T-helper 22 cell (primary cell): ENCODE measurements around the gene SLC8A1.
"Not testable (repeated sequence)": the region's sequence is repeated elsewhere in the genome, so short reads cannot be mapped to it uniquely, and the experiment has no call there.

Experiments used
- DNase-seq: peaks from one replicate; pipeline ENCODE4 v3.0.0-alpha.2; 2020; ENCODE audit warnings: low read depth

SLC8A1 gene

DNA sequence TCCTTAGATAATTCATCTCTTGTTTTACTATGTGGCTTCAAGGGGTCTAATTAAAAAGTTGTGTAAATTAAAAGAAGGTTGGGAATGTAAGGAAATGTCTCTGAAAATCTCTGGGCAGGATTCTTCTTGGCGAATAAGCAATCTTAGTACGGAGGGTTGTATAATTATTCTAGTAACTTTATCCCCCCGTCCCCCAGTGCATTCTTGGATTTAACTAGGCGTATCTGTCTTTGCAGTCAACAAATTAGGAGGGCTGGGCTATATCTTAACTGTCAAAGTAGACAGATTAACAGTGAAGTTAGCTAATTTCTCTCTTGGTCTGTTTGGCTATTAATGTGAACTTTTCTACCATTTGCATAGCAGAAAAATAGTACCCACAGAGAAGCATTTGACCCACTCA, 343.0 kb downstream of the SLC8A1 start:
- no peak for DNase-seq

DNA sequence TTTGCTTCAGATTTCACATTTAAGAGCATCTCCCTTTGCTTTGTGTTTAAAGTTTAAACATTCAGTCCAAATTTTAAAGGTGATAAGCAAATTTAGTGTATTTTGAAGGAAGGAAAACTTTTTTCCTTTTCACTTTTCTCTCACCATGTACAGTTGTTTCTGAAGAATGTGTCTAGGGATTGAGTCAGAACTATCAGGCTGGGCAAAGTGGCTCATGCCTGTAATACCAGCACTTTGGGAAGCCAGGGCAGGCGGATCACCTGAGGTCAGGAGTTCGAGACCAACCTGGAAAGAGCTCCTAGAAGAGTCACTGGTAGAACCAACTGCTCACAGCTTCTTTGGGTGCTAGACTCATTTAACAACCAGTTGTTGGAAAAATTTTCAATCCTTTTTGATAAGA, 345.8 kb downstream of the SLC8A1 start:
- no peak for DNase-seq

GRCh38 chr2:40105593-40105992, 346.3 kb downstream of the SLC8A1 start:
- no peak for DNase-seq

- DNase-seq, result no peak
Measured at GRCh38 chr2:40103590-40103989, 348.3 kb downstream of the SLC8A1 start.

GRCh38 chr2:40103163-40103562, 348.7 kb downstream of the SLC8A1 start:
- DNase-seq, result no peak

- no peak for DNase-seq
Measured at GRCh38 chr2:40102447-40102846, 349.4 kb downstream of the SLC8A1 start.

DNA sequence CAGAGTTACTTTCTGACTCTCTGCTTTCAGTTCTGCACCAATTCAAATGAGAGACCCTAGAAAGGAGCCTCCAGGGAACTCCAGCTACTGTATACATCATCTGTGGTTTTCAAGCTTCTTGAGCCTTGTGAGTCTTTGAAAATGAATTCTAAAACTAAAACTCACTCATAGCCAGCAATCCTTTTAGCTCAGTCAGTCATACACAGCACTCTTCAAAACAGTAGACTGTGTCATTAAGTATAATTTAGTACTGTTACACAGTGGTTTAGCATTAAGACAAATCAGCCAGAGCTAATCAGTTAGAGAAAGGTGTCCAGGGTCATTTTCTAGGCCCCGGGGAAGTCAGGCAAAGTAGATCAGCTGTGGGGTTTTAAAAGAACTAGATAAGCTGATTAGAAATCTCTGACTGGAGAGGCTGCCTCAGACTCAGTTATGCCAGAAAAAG, 350.7 kb downstream of the SLC8A1 start:
- no peak for DNase-seq

- DNase-seq, result no peak
Measured at GRCh38 chr2:40100676-40101075, 351.2 kb downstream of the SLC8A1 start.

DNA sequence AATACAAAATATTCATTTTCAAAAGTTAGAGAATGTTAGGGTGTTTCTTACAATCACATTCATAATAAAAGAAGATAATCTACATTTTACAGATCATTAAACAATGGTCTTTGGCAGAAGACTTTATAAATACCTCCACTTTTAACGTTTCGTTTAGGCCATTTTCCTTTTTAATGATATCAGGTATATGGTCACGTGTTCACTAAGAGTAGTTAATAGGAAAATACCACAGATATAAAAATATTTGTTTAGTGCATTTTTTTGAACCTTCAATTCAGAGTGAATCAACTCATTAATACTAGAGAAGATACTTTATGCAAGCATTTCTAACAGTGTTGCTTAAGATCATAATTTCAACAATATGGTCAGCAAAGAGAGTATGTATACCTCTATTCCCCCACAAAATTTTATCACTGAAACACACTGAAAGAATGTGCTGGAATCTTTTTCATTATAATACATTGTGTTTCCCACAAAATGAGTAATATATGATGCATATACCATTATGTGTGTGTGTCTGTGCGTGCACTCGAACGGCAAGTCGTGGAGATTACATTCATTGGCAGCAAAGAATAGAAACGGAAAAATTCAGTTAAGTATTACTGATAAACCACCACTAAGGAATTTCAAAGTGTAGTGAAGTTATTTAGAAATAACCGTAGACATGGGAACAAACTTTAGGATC, 353.0 kb downstream of the SLC8A1 start:
- no peak for DNase-seq

DNA sequence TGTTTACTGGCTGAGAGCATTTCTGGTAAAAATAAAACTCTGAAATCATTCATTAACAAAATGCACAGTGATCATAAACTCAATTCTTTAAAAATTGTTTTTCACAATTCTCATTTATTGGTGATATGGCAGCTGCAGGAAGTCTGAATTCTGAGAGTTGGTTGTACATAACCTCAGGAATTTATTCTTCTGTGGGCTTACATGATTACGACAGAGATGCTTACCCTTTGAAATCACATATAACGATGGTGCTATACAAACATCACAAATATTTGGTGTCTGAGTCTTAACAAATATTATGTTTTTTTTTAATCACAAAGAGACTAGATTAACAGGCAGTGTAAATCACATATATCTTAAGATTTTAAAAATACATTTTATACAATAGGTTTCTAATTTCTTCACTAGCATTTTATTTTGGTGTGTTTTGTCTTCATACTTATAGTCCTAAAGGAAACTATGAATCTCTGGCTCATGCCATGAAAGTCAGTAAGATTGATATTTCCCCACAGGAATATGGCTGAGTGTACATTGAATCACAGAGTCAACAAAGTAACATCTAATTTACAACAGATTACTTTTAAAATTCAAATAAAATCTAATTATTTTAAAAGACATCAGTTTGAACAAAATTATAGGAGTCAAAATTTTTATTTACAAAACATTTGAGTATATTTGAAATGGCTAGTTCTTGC, 354.1 kb downstream of the SLC8A1 start:
- DNase-seq, result no peak

DNA sequence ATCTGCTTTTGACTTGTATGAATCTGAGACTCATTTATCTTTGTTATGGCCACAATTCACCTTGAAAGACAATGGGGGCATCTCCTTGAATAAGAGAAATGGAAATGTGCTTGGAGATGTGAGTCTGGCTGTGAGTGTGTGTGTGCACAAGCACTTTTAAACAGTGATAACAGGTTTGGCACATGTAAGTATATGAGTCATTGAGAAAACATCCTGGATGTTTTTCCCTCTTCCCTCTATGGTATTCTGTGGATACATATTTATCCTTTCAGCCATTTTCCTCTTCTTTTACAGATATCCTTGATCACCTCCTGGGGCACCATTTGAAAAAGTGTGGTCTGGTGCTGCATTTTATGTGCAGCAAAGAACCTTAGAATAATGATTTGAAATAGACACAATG, 355.5 kb downstream of the SLC8A1 start:
- no peak for DNase-seq

DNA sequence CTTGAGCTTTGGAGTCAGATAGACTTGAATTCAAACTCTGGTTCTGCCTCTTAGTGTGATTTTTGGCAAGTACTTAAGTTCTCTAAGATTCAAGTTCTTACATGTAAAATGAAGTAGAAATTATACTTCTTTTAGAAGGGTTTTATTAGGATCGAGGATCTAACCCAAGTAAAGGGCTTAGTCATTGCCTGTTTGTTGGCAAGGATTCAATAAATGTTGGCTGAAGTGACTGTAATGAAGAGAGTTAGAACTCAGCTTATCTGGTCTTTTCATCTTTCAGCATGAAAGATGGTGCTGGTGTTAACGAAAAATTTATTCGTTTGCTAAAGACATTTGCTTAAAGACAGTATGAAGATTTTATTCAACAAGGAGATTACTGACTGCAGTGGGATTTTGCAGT, 356.9 kb downstream of the SLC8A1 start:
- no peak for DNase-seq

DNA sequence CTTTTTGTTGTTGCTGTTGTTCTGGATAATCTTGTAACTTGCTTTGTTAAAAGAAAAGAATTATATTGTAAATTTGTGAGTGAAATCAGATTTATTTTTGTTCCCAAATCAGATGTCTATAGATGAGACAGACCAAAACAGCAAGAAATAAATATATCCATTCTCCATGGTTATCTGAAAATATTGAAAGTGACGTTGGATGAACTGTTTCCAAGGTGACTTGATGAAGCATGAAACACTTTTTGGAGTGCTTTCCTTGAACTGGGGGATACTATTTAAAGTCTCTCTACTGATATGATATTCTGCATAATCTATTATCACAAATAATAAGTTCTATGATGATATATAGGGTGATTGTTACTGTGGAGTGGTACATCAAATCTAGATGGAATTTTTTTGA, 357.4 kb downstream of the SLC8A1 start:
- no peak for DNase-seq

- no peak for DNase-seq
Measured at GRCh38 chr2:40093021-40093675, 358.7 kb downstream of the SLC8A1 start.

DNA sequence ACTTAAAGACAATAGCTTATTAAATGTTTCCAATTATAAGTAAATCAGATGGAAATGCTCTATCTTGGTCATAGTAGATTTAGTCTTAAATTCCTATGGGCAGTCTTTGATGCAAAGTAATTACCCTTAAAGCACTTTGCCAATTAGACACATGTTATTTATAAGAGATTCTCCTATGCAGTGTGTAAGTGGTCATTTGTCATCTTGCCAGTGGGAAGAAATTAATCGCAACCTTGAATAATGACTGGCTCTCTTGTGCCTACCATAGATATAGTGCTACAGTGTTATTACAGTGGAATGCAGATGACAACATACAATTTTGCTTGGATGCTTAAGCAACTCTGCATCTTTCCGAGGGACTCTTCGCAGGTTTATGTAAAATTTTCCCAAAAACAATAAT, 361.8 kb downstream of the SLC8A1 start:
- DNase-seq, result no peak

DNA sequence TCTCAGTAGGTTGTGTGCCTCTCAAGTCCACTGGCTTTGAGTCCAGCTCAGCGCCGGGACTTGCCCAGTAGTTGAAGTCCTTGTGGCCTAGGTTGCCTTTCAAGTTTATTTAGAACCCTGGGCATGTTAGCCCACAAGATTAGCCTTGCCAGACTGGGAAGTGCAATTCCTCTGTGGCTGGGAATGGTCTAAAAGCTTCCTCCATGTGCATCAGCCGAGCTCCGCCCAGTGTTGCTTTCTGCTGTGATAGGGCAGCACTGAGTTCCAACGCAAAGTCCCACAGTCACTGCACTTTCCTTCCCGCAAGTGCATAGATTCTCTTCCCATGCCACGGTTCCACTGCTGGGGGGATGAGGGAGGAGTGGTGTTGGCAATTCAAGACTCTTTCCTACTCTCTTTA, 364.0 kb downstream of the SLC8A1 start:
- DNase-seq, result no peak

- no peak for DNase-seq
Measured at GRCh38 chr2:40087434-40087833, 364.5 kb downstream of the SLC8A1 start.

DNA sequence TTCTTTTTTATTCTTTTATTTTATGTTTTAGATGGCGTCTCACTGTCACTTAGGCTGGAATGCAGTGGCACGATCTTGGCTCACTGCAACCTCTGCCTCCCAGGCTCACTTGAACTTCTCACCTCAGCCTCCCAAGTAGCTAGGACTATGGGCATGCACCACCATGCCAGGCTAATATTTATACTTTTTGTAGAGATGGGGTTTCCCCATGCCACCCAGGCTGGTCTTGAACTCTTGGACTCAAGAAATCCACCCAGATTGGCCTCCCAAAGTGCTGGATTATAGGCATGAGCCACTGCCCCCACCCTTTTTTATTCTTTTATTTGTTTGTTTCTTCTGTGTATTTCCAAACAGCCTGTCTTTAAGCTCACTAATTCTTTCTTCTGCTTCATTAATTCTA, 366.1 kb downstream of the SLC8A1 start:
- no peak for DNase-seq

- not testable (repeated sequence) for DNase-seq
Measured at GRCh38 chr2:40073336-40073735, 378.6 kb downstream of the SLC8A1 start.

DNA sequence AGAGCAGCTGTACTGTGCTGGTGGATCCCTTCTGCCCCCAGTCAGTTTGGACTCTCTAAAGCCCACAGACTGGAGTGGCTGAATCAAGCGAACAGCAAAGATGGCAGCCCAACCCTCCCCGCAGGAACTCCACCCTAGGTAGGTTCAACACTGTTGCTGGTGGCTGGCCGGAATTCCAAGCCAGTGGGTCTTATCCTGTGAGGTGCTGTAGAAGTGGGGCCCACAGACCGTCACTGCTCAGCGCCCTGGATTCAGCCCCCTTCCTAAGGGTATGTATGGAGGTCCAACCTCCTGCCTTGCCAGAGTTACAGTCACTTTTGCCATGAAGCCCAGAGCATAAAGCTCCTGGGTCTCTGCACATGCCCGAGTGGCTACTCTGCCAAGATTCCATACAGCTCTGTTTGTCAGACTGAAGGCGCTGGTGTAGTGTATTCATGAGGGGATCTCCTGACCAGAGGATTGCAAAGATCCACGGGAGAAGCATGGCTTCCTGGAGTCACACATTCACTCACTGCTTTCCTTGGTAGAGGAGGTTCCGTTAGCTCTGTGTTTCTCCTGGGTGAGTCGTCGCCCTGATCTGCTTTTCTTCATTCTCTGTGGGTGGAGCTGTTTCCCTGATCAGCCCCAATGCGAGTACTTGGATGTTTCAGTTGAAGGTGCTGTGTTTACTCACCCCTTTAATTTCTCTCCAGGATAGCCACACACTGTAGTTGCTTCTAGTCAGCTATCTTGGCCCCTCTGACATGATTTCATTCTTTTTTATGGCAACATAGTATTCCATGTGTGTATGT, 379.3 kb downstream of the SLC8A1 start:
- no peak for DNase-seq

GRCh38 chr2:40062381-40062780, 389.5 kb downstream of the SLC8A1 start:
- DNase-seq, result no peak

- no peak for DNase-seq
Measured at GRCh38 chr2:40049781-40050180, 402.1 kb downstream of the SLC8A1 start.

GRCh38 chr2:40048506-40048905, 403.4 kb downstream of the SLC8A1 start:
- no peak for DNase-seq
